Measurements from ENCODE around the gene POLR3GL.

POLR3GL gene

GRCh38 chr1:145992958-145993617, 28.6 kb downstream of the POLR3GL start:
- DNase-seq (ENCODE audit: low spot score): no peak

GRCh38 chr1:145993618-145994390, 29.3 kb downstream of the POLR3GL start:
- DNase-seq (ENCODE audit: low spot score): no peak

- DNase-seq (ENCODE audit: low spot score): no peak
These were observed 30.1 kb downstream of the POLR3GL start for GRCh38 chr1:145994391-145995120.

GRCh38 chr1:145995148-145995881, 30.8 kb downstream of the POLR3GL start:
- no peak for DNase-seq (ENCODE audit: low spot score)

- DNase-seq (ENCODE audit: low spot score): no peak
These were observed 31.5 kb downstream of the POLR3GL start for GRCh38 chr1:145995964-145996432.

GRCh38 chr1:145996433-145997015, 32.0 kb downstream of the POLR3GL start, which contains the start of gene TXNIP:
TXNIP (minus strand) TSS chr1:145996579; CDS start chr1:145996266, 313 bp downstream.
- DNase-seq (ENCODE audit: low spot score): peak; percentile 94

GRCh38 chr1:145997016-145997717, 32.7 kb downstream of the POLR3GL start:
- DNase-seq (ENCODE audit: low spot score): no peak

- DNase-seq (ENCODE audit: low spot score): no peak
These were observed 33.2 kb downstream of the POLR3GL start for GRCh38 chr1:145997718-145998023.

- DNase-seq (ENCODE audit: low spot score): no peak
These were observed 35.0 kb downstream of the POLR3GL start for GRCh38 chr1:145999321-146000024.

GRCh38 chr1:146001709-146002108, 37.2 kb downstream of the POLR3GL start:
- no peak for DNase-seq (ENCODE audit: low spot score)

- DNase-seq (ENCODE audit: low spot score): no peak
These were observed 43.1 kb downstream of the POLR3GL start for GRCh38 chr1:146007489-146008133.

- no peak for DNase-seq (ENCODE audit: low spot score)
These were observed 45.7 kb downstream of the POLR3GL start for GRCh38 chr1:146010126-146010738.

GRCh38 chr1:146012703-146013558, 48.4 kb downstream of the POLR3GL start:
- peak; percentile 76 for DNase-seq (ENCODE audit: low spot score)

- no peak for DNase-seq (ENCODE audit: low spot score)
These were observed 49.1 kb downstream of the POLR3GL start for GRCh38 chr1:146013559-146013922.

GRCh38 chr1:146016891-146017290, 52.4 kb downstream of the POLR3GL start:
- DNase-seq (ENCODE audit: low spot score): no peak

GRCh38 chr1:146019231-146020057, 55.0 kb downstream of the POLR3GL start:
- no peak for DNase-seq (ENCODE audit: low spot score)

Measured in kidney capillary endothelial cell (primary cell).